Activated naive CD4-positive, alpha-beta T cell treated with anti-CD3 and anti-CD28 coated beads, Interleukin-2, amount 10 ng/mL, durations not matched to agents 7 days and 5 days (primary cell): ENCODE data around the gene LILRB2.
A peak's percentile ranks its signal among the peaks of the same experiment; 100 is the strongest.
"Not testable (repeated sequence)": the region's sequence is repeated elsewhere in the genome, so short reads cannot be mapped to it uniquely, and the experiment has no call there.

Experiments used
- CTCF ChIA-PET: fragments of 350-600 bp; sonication (Branson Sonifier 250); formaldehyde crosslinking; loops from one replicate; lab custom pipeline; 2021; ENCODE audit warnings: antibody characterized with exemption; lab: Charles Lee
- DNase-seq: peaks from one replicate; pipeline ENCODE4 v3.0.0-alpha.2; 2020
- H3K27ac Mint-ChIP-seq: one replicate; pipeline ENCODE4 v1.8.0; 2021; ENCODE audit warnings: mild to moderate bottlenecking, moderate library complexity, mixed read lengths
- H3K27me3 Mint-ChIP-seq: one replicate; pipeline ENCODE4 v1.8.0; 2021; ENCODE audit warnings: mild to moderate bottlenecking, mixed read lengths
- H3K36me3 Mint-ChIP-seq: one replicate; pipeline ENCODE4 v1.8.0; 2021; ENCODE audit warnings: mixed read lengths
- H3K4me1 Mint-ChIP-seq: one replicate; pipeline ENCODE4 v1.8.0; 2021; ENCODE audit warnings: mixed read lengths
- H3K4me3 Mint-ChIP-seq: one replicate; pipeline ENCODE4 v1.8.0; 2021; ENCODE audit warnings: mild to moderate bottlenecking, moderate library complexity, mixed read lengths
- H3K9me3 Mint-ChIP-seq: one replicate; pipeline ENCODE4 v1.8.0; 2021; ENCODE audit warnings: mixed read lengths

LILRB2 gene

GRCh38 chr19:54253331-54254194 lies 27.3 kb downstream of the LILRB2 start:
- no peak overlapping the region for H3K4me3 Mint-ChIP-seq
- no peak overlapping the region for H3K27ac Mint-ChIP-seq
- H3K27me3 Mint-ChIP-seq: peaks cover 51% of the 10 kb centered on the region
- no peak for DNase-seq
- H3K9me3 Mint-ChIP-seq: no peaks in the 10 kb centered on the region
- H3K36me3 Mint-ChIP-seq: no peaks in the 10 kb centered on the region
- CTCF ChIA-PET: no interaction called here
- H3K4me1 Mint-ChIP-seq: peaks cover under 1% of the 10 kb centered on the region

DNA sequence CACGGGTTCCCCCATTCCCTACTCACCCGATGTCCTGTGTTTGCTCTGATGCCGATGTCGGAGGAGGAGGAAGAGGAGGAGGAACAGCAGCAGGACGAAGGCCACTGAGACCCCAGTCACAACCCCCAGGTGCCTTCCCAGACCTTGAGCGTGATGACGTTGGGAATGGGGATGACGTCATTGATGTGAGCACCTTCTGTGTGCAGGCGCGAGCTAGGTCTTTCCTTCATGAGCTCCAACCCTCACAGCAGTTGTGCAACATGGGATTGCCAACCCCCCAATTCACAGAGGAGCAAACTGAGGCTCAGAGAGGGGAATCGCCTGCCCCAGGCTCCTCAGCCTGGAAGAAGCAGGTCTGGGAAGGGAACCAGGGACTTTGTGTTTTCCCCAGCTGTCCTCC lies 28.1 kb downstream of the LILRB2 start:
- peaks cover 7% of the 10 kb centered on the region for H3K4me1 Mint-ChIP-seq
- CTCF ChIA-PET: no interaction called here
- no peaks in the 10 kb centered on the region for H3K9me3 Mint-ChIP-seq
- H3K27ac Mint-ChIP-seq: no peak overlapping the region
- H3K36me3 Mint-ChIP-seq: no peaks in the 10 kb centered on the region
- H3K4me3 Mint-ChIP-seq: no peak overlapping the region
- DNase-seq: no peak
- peaks cover 53% of the 10 kb centered on the region for H3K27me3 Mint-ChIP-seq

GRCh38 chr19:54252243-54252642 lies 28.7 kb downstream of the LILRB2 start:
- DNase-seq: no peak
- Mint-ChIP-seq H3K27ac (no peak overlapping the region), H3K27me3 (peaks cover 52% of the 10 kb centered on the region), H3K36me3 (no peaks in the 10 kb centered on the region), H3K4me3 (no peak overlapping the region), H3K9me3 (no peaks in the 10 kb centered on the region), H3K4me1 (peaks cover 12% of the 10 kb centered on the region)
- CTCF ChIA-PET: no interaction called here

GRCh38 chr19:54248016-54248601 lies 32.8 kb downstream of the LILRB2 start:
- no peaks in the 10 kb centered on the region for H3K9me3 Mint-ChIP-seq
- DNase-seq: peak; percentile 47
- no peaks in the 10 kb centered on the region for H3K36me3 Mint-ChIP-seq
- peaks cover 53% of the 10 kb centered on the region for H3K27me3 Mint-ChIP-seq
- peaks cover 15% of the 10 kb centered on the region for H3K4me1 Mint-ChIP-seq
- no peak overlapping the region for H3K27ac Mint-ChIP-seq
- no peak overlapping the region for H3K4me3 Mint-ChIP-seq
- CTCF ChIA-PET: interaction anchor here (1.0 kb wide), 1 partner anchor 17 kb away, joined by 3 read pairs; no protein-coding TSS in a partner anchor

GRCh38 chr19:54247106-54247930 lies 33.6 kb downstream of the LILRB2 start:
- Mint-ChIP-seq H3K9me3 (no peaks in the 10 kb centered on the region), H3K27ac (peak overlapping the region; percentile 29), H3K4me1 (peaks cover 15% of the 10 kb centered on the region), H3K36me3 (no peaks in the 10 kb centered on the region), H3K27me3 (peaks cover 52% of the 10 kb centered on the region), H3K4me3 (no peak overlapping the region)
- no peak for DNase-seq
- CTCF ChIA-PET: interaction anchor here (1.0 kb wide), 1 partner anchor 18 kb away, joined by 3 read pairs; no protein-coding TSS in a partner anchor

DNA sequence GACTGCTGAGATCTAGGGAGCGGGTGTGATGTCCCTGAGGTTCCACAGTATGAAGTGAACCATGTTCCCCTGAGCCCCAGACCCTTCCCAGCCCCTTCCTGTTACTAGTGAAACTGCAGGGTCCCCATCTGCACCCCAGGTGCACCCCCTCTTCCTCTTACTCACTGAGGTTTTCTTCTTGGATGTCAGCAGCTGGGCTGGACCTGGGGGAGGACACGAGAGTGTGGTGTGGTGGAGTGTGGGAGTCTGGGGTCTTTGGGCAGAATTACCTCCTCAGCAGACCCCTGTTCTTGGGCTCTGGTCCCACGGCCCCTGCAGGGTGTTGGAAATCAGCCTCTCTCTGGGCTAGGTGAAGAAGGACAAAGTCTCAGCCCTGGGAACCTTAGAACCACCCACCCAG lies 35.0 kb downstream of the LILRB2 start:
- Mint-ChIP-seq H3K27ac (no peak overlapping the region), H3K36me3 (no peaks in the 10 kb centered on the region), H3K4me3 (no peak overlapping the region), H3K9me3 (no peaks in the 10 kb centered on the region), H3K27me3 (peaks cover 41% of the 10 kb centered on the region), H3K4me1 (peaks cover 15% of the 10 kb centered on the region)
- CTCF ChIA-PET: no interaction called here
- no peak for DNase-seq

DNA sequence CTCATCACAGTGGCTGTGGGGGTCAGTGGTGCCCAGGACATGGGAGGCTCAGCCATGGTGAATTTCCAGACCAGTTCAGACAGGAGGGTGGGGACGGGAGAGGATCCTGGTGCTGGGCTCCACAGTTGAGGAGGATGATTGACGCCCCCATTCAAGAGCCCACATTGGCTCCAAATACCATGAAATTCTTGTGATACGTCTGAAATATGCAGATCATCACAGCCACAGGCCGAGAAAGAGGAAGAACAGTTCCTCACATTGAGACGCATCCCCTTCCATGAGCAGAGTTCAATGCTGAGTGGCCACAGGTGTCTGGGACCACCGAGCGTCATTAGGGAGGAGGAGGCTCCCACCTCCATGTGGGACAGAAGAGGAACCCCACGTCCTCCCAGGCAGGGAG lies 37.1 kb downstream of the LILRB2 start:
- H3K27ac Mint-ChIP-seq, H3K36me3 Mint-ChIP-seq, CTCF ChIA-PET, H3K4me3 Mint-ChIP-seq, H3K9me3 Mint-ChIP-seq, DNase-seq: not testable (repeated sequence)
- H3K27me3 Mint-ChIP-seq: peaks cover 46% of the 10 kb centered on the region
- peaks cover 15% of the 10 kb centered on the region for H3K4me1 Mint-ChIP-seq

- H3K27me3 Mint-ChIP-seq: peaks cover 42% of the 10 kb centered on the region
- H3K4me1 Mint-ChIP-seq, H3K36me3 Mint-ChIP-seq, CTCF ChIA-PET, H3K27ac Mint-ChIP-seq, DNase-seq, H3K4me3 Mint-ChIP-seq, H3K9me3 Mint-ChIP-seq: not testable (repeated sequence)
Observed at GRCh38 chr19:54242646-54243045, 38.3 kb downstream of the LILRB2 start, which contains the start of gene LILRA6. Gene LILRA6 (minus strand): TSS chr19:54242790.

DNA sequence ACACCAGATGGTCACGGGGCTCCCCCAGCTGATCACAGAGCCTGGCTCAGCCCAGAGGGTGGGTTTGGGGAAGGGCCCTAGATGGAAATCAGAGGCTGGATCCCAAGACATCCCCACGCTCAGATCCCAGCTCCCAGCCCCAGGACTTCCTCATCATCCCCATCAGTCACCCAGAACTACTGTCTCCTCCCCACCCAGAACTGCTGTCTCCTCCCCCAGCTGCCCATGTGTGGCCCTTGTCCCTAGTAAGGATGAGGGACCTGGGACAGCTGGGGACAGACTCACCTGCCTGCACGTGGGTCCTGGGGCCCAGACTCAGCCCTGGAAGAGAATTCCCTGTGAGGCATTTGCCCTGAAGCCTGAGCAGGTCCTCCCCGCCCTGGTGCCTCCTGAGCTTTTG lies 38.7 kb downstream of the LILRB2 start:
- DNase-seq, H3K36me3 Mint-ChIP-seq, H3K27ac Mint-ChIP-seq, H3K4me1 Mint-ChIP-seq, H3K4me3 Mint-ChIP-seq, CTCF ChIA-PET, H3K9me3 Mint-ChIP-seq: not testable (repeated sequence)
- H3K27me3 Mint-ChIP-seq: peaks cover 39% of the 10 kb centered on the region

DNA sequence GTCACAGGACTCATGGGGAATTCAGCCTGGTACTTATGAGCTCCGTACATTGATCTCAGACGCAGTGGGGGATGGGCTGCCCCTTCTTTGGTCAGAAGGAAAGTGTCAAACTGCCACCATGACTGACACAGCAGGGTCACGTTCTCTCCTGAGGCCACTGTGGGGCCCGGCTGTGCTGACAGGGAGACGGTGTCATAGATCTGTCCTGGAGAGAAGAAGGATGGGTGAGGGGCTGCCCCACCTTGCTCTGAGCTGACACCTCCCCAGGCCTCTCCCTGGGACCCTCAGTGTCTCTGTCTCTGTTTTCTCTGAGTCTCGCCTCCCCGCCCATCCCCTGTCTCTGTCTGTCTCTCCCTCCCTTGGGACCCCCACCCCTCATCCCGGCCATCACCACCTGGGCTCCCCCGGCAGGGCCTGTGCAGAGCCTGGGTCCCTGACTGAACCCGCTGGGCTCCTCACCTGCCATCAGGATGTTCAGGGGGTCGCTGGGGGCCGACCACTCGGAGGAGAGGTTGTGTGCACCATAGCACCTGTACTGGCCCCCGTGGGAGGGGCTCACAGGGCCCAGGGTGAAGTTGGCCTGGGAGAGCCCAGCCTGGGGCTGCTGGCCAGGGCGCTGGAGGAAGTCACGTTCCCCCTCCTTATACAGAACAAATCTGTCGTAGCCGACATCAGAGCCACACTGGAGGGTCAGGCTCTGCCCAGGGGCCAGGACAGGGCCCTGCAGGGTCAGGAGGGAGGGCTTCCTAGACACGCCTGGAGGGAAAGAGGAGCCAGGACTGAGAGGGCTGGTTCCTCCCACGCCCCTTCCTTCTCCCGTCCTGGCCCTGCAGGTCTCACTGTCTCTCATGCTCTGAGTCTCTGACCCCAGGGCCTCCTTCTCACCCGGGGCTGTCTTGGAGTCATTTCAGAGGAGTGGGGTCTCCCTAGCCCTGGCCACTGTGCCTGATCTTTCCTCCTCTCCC lies 40.3 kb downstream of the LILRB2 start:
- peaks cover 44% of the 10 kb centered on the region for H3K27me3 Mint-ChIP-seq
- H3K4me1 Mint-ChIP-seq, H3K36me3 Mint-ChIP-seq, H3K27ac Mint-ChIP-seq, CTCF ChIA-PET, H3K4me3 Mint-ChIP-seq, H3K9me3 Mint-ChIP-seq, DNase-seq: not testable (repeated sequence)

DNA sequence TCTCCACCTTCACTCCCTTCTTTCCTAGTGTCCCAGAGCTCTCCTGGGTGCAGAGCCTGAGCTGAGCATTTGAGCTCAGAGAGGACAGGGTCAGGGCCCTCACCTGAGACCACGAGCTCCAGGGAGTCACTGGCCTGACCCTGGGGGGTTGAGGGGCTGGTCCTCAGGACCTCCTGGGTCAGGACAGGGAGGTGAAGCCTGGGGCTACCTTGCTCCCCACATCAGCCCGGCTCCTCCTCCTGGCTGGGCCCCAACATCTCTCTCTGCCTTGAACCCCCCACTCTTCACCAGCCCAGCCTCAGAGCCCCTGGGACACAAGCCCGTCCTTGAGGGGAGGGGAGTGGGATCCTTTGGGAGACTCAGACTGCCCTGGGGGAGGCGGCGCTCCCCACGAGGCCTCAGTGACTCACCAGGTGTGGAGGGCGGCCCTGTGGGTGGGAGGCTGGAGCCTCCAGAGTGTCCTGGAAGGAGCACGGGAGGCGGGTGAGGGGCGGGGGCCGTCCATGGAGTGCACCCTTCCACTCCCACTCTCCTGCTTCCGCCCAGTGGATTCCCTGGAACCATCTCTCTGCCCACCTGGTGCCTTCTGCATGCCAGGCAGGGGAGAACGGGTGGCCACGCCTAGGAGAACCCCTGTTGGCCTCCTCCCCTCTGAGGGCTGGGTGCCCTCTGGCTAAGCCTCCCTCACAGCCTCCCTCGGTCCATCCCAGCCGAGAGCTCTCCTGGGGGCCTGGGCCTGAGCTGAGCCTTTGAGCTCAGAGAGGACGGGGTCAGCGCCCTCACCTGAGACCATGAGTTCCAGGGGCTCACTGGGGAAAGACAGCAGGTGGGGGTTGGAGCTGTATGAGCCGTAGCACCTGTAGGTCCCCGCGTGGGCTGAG lies 41.2 kb downstream of the LILRB2 start:
- H3K27ac Mint-ChIP-seq, DNase-seq, H3K4me1 Mint-ChIP-seq, H3K9me3 Mint-ChIP-seq, CTCF ChIA-PET, H3K36me3 Mint-ChIP-seq, H3K4me3 Mint-ChIP-seq: not testable (repeated sequence)
- peaks cover 44% of the 10 kb centered on the region for H3K27me3 Mint-ChIP-seq

DNA sequence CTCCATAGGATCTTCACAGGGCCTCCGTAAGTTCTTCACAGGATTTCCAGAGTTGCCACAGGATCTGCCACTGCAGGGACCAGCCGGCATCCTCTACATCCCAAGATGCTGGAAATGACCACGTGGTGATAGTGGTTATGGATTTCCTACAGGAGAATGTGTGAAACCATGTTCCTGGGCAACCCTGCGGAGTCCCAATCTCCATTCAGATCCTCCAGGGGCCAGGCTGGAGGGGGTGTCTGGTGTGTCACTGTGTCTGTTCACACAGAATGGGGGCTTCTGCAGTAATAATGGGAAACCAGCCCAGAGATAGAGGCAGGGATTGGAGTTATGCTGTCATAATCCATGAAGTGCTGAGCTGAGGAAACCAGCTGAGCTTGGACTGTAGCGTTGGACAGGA lies 47.0 kb downstream of the LILRB2 start:
- Mint-ChIP-seq H3K9me3 (no peaks in the 10 kb centered on the region), H3K4me1 (peaks cover 3% of the 10 kb centered on the region), H3K27ac (no peak overlapping the region), H3K4me3 (no peak overlapping the region), H3K36me3 (no peaks in the 10 kb centered on the region), H3K27me3 (peaks cover 63% of the 10 kb centered on the region)
- no peak for DNase-seq
- CTCF ChIA-PET: interaction anchor here (0.5 to 1.7 kb wide), 3 partner anchors 10 to 64 kb away, joined by 3 to 7 read pairs (median 5); no protein-coding TSS in a partner anchor
